Activated T-helper 2 cell treated with anti-CD3 and anti-CD28 coated beads, Interferon-gamma antibody, Interleukin-2, Interleukin-4, amounts not matched to agents 10 μg/mL and 5 μg/mL and 100 μg/mL, durations not matched to agents 14 hours and 24 hours and 36 hours (primary cell): ENCODE data around the gene GNB1. TPM values are rescaled to one million over a fixed set of nuclear protein-coding genes. Genes with fewer than 3 reads are reported as not detected.

ENCODE experiments used
- DNase-seq: peaks from one replicate; pipeline ENCODE4 v3.0.0; 2021; ENCODE audit warnings: low spot score
- H3K27ac Mint-ChIP-seq: one replicate; pipeline ENCODE4 v1.8.0; 2021; ENCODE audit warnings: mixed read lengths
- H3K27me3 Mint-ChIP-seq: one replicate; pipeline ENCODE4 v1.8.0; 2021; ENCODE audit warnings: low read depth, mixed read lengths
- H3K36me3 Mint-ChIP-seq: one replicate; pipeline ENCODE4 v1.8.0; 2021; ENCODE audit warnings: low read depth, mixed read lengths
- H3K4me1 Mint-ChIP-seq: one replicate; pipeline ENCODE4 v1.8.0; 2021; ENCODE audit warnings: low read depth, mixed read lengths
- H3K4me3 Mint-ChIP-seq: one replicate; pipeline ENCODE4 v1.8.0; 2021; ENCODE audit warnings: low read depth, mild to moderate bottlenecking, moderate library complexity, mixed read lengths
- H3K9me3 Mint-ChIP-seq: one replicate; pipeline ENCODE4 v1.8.0; 2021; ENCODE audit warnings: mixed read lengths
- intact Hi-C: fragments of 100-400 bp; cut with micrococcal nuclease; formaldehyde crosslinking; loops from one replicate; pipeline ENCODE4 v1.15.1; 2023
- total RNA-seq: library from RNA; stranded (reverse); gene quantifications from 2 replicates; pipeline ENCODE4 v1.2.3, GENCODE V29; 2022

Gene GNB1
- total RNA-seq, 1 donor from 2014 or later = 471 TPM

GRCh38 chr1:1898246-1898933, 7.5 kb upstream of the GNB1 start:
- no peak overlapping the region for H3K27ac Mint-ChIP-seq
- H3K4me3 Mint-ChIP-seq = no peak overlapping the region
- no peaks in the 10 kb centered on the region for H3K9me3 Mint-ChIP-seq
- H3K27me3 Mint-ChIP-seq = peaks cover 2% of the 10 kb centered on the region
- peaks cover 6% of the 10 kb centered on the region for H3K4me1 Mint-ChIP-seq
- no peak for DNase-seq
- intact Hi-C loops = no loop called here
- no peaks in the 10 kb centered on the region for H3K36me3 Mint-ChIP-seq

DNA sequence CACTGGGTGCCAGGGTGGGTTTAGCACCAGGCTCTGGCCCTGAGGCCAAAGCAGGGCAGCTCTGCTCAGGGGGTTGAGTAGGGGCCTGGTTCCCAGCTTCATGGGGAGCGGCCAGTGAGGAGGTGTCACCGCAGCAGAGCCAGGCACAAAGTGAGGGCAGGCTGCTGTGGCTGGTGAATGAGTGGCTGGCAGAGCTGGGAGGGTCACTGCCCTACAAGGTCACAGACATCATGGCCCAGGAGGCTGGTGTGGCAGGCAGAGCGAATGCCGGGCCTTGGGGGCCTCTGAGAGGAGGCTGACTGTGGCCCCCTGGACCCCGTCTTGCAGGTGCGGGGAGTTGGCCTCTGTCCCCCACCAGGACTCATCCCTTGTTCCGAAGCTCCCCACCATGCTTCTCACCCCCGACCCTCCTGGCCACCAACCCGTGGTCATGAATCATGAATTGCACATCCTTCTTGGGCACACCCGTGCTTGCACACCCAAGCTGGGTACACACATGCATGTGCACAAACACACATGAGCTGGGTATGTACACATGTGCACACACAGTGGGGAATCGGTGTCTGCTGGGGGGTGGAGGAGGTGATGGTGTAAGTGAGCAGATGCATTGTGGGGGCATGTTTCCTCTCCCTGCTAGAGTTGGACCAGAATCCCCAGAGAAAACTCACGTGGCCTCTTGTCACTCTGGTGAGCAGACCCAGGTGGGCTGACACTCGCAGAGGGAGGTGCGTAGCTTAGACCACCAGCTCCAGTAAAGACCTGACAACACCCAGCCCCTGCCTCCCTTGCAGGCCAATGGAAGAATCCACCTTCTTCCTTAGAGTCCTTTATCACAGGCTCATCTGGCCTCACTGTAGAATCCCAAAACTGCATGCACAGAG, 4.8 kb upstream of the GNB1 start:
- Mint-ChIP-seq H3K4me1 (peaks cover 13% of the 10 kb centered on the region), H3K4me3 (no peak overlapping the region), H3K9me3 (no peaks in the 10 kb centered on the region), H3K36me3 (no peaks in the 10 kb centered on the region), H3K27ac (no peak overlapping the region), H3K27me3 (no peaks in the 10 kb centered on the region)
- no peak for DNase-seq
- intact Hi-C loops = no loop called here

DNA sequence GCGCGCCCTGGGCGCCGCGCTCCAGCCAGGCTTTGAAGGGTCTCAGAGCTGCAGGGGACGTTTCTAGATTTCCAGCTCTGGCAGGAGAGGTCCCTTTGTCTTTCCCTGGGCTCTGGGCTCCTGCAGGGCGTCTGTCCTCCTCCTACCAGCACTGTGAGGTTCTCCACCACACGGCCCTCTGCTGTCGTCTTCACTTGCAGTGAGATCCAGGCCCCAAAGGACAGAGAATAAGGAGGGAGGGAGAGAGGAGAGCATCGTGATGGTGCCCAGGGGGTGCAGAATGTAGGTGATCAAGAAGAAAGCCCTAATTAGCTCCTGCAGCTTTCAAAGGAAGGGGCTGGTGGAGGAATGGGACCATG, 4.2 kb upstream of the GNB1 start:
- intact Hi-C loops = no loop called here
- no peak for DNase-seq
- Mint-ChIP-seq H3K36me3 (no peaks in the 10 kb centered on the region), H3K4me1 (peaks cover 13% of the 10 kb centered on the region), H3K4me3 (no peak overlapping the region), H3K27me3 (no peaks in the 10 kb centered on the region), H3K27ac (no peak overlapping the region), H3K9me3 (no peaks in the 10 kb centered on the region)

DNA sequence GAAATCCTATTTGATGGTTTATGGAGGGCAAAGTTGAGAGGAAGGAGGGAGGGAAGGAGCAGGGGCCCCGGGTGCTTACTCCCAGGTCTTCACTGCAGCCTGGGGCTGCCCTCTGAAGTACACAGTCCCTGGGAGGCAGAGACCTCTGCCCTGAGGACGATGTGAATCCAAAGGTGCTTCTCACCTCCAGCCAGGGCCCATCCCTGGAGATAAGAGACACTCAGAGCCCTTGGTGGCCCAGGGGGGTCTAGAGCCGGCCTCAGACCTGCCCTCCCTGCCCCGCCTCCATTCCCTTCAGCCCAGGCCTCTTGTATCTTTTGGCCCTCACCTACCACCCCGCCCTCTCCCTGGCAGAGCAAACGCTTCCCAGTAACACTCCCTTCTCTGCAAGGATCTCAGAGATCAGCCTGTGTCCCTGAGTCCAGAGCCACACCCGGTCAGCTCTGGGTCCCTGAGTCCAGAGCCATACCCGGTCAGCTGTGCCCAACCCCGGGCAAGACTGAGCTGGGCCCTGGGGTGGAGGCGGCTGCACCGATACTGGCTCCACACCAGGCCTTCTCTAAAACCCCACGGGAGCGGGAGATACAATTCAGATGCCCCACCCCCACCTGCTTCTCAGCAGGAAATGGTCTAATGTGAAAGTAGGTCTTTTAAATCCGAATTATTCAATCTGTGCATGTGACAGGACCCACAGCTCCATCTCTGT, 3.6 kb upstream of the GNB1 start:
- no peak for DNase-seq
- H3K27me3 Mint-ChIP-seq = no peaks in the 10 kb centered on the region
- intact Hi-C loops = loop anchor here (5.0 kb wide), 1 partner anchor 112 kb away; no protein-coding TSS in a partner anchor
- H3K4me1 Mint-ChIP-seq = peaks cover 13% of the 10 kb centered on the region
- no peak overlapping the region for H3K27ac Mint-ChIP-seq
- H3K4me3 Mint-ChIP-seq = no peak overlapping the region
- no peaks in the 10 kb centered on the region for H3K9me3 Mint-ChIP-seq
- H3K36me3 Mint-ChIP-seq = no peaks in the 10 kb centered on the region

DNA sequence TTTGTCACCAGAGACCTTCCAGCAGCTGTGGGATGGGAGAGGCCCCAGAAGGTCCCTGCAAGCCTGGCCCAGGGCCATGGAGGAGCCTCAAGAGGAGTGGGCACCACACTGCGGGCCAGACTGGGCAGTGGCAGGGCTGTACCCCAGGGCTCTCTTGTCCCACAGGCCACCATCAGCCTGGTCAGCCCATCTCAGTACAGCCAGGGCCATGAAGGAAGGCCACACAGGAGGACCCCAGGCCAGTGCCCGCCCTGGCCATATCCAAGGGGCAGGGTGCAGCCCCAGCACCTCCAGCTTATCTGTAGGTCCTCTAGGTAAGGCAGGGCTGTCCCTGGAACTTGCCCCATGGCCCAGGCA, 3.1 kb upstream of the GNB1 start:
- Mint-ChIP-seq H3K36me3 (peaks cover 3% of the 10 kb centered on the region), H3K4me1 (peaks cover 18% of the 10 kb centered on the region), H3K9me3 (no peaks in the 10 kb centered on the region), H3K4me3 (no peak overlapping the region), H3K27ac (no peak overlapping the region), H3K27me3 (no peaks in the 10 kb centered on the region)
- intact Hi-C loops = loop anchor here (5.0 kb wide), 1 partner anchor 112 kb away; no protein-coding TSS in a partner anchor
- no peak for DNase-seq

DNA sequence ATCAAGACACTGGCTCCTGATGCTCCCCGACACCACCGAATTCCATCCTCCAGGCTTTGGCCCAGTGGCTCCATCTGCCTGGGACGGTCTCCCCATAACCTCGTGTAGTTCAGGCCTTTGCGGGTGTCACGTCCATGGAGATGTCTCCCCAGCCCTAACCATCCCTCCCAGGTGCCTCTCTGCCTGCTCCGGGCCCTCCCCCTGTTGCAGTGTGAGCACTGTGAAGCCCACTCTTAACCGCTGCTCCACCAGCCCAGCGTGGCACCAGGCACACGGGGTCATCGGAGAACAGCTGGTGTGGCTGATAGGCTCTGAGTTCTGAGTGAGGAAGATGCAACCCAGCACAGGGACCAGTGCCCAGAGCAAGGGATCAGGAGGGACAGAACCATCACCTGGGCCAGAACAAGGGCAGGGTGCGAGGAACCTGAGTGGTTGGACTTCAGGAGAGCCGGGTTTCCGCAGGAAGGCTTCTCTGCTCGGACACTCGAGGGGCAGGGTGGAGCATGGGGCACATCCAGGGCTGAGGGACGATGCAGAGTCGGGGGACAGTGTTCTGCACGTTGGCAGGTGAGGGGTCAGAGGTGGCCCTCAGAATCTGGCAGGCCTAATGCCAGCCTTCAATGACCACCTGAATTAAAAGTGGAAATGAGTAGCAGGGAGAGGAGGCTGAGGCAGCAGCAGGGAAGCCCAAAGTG, 2.6 kb upstream of the GNB1 start:
- Mint-ChIP-seq H3K27me3 (no peaks in the 10 kb centered on the region), H3K36me3 (peaks cover 7% of the 10 kb centered on the region), H3K9me3 (no peaks in the 10 kb centered on the region), H3K4me3 (peak overlapping the region; percentile 51), H3K27ac (no peak overlapping the region), H3K4me1 (peaks cover 22% of the 10 kb centered on the region)
- intact Hi-C loops = loop anchor here (5.0 kb wide), 1 partner anchor 111 kb away; no protein-coding TSS in a partner anchor
- DNase-seq = no peak

DNA sequence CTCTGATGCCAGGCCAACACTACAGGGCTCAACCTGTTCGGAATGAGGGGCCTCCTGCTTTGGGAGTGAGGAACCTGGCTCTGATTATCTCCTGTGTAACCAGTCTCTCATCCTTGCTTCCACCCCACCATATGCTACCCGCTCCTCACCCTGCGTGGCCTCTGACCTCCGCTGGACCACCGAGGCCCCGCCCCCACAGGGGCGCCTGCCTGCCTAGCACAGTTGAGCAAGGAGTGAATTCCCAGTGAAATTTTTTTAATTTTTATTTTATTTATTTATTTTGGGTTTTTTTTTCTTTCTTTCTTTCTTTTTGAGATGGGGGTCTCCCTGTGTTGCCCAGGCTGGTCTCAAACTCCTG, 1.9 kb upstream of the GNB1 start:
- Mint-ChIP-seq H3K9me3 (no peaks in the 10 kb centered on the region), H3K4me1 (peaks cover 29% of the 10 kb centered on the region)
- intact Hi-C loops = loop anchor here (5.0 kb wide), 1 partner anchor 110 kb away; no protein-coding TSS in a partner anchor

DNA sequence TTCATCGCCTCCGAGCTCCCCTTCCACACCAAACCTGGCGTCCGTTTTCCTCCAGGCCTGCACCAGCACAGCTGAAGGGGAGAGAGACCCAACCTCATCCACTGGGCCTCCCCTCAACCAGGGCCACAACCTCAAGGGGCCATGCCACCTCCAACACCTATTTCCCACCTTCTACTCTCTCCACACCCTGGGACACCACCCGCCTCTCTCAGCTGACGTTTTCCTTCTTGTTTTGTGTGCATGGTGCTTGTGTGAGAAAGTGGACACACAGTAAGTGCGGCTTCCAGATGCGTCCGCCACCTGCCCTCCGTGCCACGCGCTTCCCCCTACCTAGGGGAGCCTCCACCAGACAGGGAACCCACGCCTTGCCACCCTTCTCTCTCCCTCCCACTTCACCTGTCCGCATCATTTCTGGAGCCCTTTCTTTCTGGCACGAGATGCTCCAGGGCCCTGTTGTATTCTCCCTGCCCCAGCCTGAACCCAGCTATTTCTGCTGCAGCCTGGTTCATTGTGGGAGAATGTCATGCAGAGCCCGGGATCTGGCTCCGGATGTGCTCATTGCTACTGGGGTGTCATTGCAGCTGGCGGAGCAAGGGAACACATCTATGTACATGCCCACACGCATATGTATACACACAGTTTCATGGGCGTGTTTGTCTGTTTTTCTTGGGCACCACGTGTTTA, 1.3 kb upstream of the GNB1 start:
- peak overlapping the region; percentile 66 for H3K27ac Mint-ChIP-seq
- intact Hi-C loops = loop anchor here (5.0 kb wide), 1 partner anchor 110 kb away; no protein-coding TSS in a partner anchor
- peaks cover 15% of the 10 kb centered on the region for H3K36me3 Mint-ChIP-seq
- H3K4me3 Mint-ChIP-seq = peak overlapping the region; percentile 78
- DNase-seq = no peak
- H3K27me3 Mint-ChIP-seq = no peaks in the 10 kb centered on the region
- peaks cover 30% of the 10 kb centered on the region for H3K4me1 Mint-ChIP-seq
- no peaks in the 10 kb centered on the region for H3K9me3 Mint-ChIP-seq

More for the DNA sequence above, 1.9 kb upstream of the GNB1 start:
- Mint-ChIP-seq H3K4me3 (peak overlapping the region; percentile 78), H3K36me3 (peaks cover 13% of the 10 kb centered on the region), H3K27ac (peak overlapping the region; percentile 66), H3K27me3 (no peaks in the 10 kb centered on the region)
- DNase-seq = no peak

DNA sequence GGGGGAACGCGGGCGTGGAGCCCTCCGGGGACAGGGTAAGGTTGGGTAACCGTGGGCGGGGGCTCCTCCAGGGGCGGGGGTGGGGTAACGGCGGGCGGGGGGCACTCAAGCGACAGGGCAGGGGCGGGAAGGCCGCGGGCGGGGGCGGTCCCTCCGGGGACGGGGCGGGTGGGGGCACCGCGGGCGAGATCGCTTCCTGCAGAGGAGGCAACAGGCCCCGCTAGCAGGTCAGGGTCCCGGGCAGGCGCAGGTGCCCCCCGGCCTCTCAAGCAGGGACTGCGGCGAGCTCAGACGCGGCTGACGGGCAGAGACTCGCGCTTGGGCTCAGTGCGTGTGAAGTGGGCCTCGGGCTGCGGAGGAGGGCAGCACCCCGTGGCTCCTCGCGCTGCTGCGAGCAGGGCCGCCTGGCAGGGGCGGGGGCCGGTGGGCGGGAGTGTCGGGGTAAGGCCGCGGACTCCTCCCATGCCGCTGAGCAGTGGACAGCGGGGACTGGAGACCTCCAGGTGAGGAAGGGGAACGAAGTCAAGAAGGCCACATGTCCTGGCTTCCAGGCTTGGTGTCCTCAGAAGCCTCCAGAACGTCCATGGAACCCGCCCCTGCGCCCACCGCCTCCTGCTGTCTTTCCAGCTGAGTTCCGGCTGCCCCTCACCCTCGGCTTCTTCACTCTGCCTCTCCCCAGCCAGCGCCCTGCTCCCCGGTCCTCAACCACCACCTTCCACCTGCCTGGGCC, 627 bp upstream of the GNB1 start:
- intact Hi-C loops = loop anchor here (5.0 kb wide), 1 partner anchor 109 kb away; no protein-coding TSS in a partner anchor
- H3K4me3 Mint-ChIP-seq = peak overlapping the region; percentile 78
- peak; percentile 36 for DNase-seq
- no peaks in the 10 kb centered on the region for H3K9me3 Mint-ChIP-seq
- peak overlapping the region; percentile 66 for H3K27ac Mint-ChIP-seq
- H3K4me1 Mint-ChIP-seq = peaks cover 34% of the 10 kb centered on the region
- peaks cover 19% of the 10 kb centered on the region for H3K36me3 Mint-ChIP-seq
- H3K27me3 Mint-ChIP-seq = no peaks in the 10 kb centered on the region

GRCh38 chr1:1889847-1890505, 911 bp downstream of the GNB1 start:
- peak overlapping the region; percentile 70 for H3K27ac Mint-ChIP-seq
- DNase-seq = peak; percentile 47
- no peaks in the 10 kb centered on the region for H3K9me3 Mint-ChIP-seq
- no peaks in the 10 kb centered on the region for H3K27me3 Mint-ChIP-seq
- peaks cover 35% of the 10 kb centered on the region for H3K4me1 Mint-ChIP-seq
- H3K4me3 Mint-ChIP-seq = peak overlapping the region; percentile 77
- H3K36me3 Mint-ChIP-seq = peaks cover 23% of the 10 kb centered on the region
- intact Hi-C loops = loop anchor here (5.0 kb wide), 2 partner anchors 63 to 108 kb away; no protein-coding TSS in a partner anchor
